Astrocyte of the spinal cord (primary cell): ENCODE results near the gene DMTF1.

Experiments
- DNase-seq: peaks from one replicate; pipeline ENCODE4 v3.0.0; 2011; ENCODE audit warnings: low read depth, low spot score
- H3K4me3 ChIP-seq: 2 replicates; pipeline ENCODE4 v1.5.1; 2011; ENCODE audit warnings: low read depth, mild to moderate bottlenecking, low read length, moderate library complexity
- CTCF ChIP-seq: IDR thresholded peaks from 2 replicates; pipeline ENCODE4 v1.5.1; 2012; ENCODE audit warnings: low read depth, mild to moderate bottlenecking, low read length, inconsistent platforms
- in situ Hi-C: cut with HindIII; loops from 2 replicates; pipeline ENCODE4 v1.10.0; 2017; ENCODE audit warnings: low sequenced_read_pairs

Gene DMTF1

DNA sequence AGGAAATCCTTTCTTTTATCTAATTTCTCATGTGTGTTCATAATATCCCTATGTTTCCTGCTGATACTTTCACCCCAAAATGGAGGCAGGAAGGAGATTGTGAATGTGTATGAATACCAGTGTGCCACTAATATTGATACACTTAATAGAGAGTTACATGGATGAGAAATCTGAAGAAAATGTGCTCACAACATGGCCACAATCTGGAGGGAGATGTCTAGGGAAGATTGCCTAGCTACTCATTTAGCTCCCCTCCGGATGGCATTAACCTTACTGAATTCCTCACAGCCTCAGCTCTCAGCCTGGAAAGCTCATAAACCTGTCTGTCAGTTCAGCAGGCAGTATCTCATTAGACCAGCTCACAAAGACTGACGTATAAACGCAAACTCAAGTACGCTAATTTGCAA is 23.4 kb upstream of the DMTF1 start:
- no peak for DNase-seq
- TF ChIP-seq CTCF: no peak
- H3K4me3 ChIP-seq: no peak overlapping the region
- in situ Hi-C loops: no loop called here

DNA sequence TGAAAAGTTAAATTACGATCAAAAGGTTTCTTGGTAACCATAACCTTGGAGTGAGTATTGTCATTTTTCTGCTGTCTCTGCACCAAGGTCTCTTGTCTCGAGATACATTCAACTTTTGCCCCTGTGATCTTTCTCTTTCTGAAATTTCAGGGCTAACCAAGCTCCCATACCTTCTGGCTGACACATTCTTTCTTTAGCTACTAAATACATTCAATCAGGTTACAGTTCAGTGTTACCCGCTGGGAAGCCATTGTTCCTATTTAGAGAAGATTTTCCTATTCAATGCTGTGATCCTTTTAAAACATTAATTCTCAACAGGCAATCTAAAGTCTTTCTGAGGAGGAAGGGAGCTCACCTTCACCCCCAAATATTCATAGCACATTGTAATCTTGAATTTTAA is 22.9 kb upstream of the DMTF1 start:
- H3K4me3 ChIP-seq: no peak overlapping the region
- no peak for DNase-seq
- in situ Hi-C loops: no loop called here
- TF ChIP-seq CTCF: no peak

- TF ChIP-seq CTCF: no peak
- DNase-seq: no peak
- in situ Hi-C loops: no loop called here
- no peak overlapping the region for H3K4me3 ChIP-seq
Measured at GRCh38 chr7:87129848-87130247, 22.4 kb upstream of the DMTF1 start.

DNA sequence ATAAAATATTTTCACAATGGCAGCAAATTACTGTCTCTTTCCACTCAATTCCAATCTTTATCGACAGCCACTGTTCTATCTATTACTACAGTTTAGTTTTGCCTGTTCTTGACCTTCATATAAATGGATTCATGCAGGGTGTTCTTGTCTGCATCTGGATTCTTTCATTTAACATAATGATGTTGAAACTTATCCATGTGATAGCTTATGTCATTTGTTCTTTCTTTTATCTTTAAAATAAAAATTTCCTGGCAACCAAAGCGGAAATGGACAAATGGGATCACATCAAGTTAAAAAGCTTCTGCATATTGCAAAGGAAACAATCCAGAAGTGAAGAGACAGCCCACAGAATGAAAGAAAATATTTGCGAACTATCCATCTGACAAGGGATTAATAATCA is 20.5 kb upstream of the DMTF1 start:
- no peak overlapping the region for H3K4me3 ChIP-seq
- in situ Hi-C loops: no loop called here
- no peak for TF ChIP-seq CTCF
- no peak for DNase-seq

GRCh38 chr7:87137271-87137670 is 15.0 kb upstream of the DMTF1 start:
- DNase-seq: no peak
- H3K4me3 ChIP-seq: no peak overlapping the region
- no peak for TF ChIP-seq CTCF
- in situ Hi-C loops: no loop called here

GRCh38 chr7:87139514-87139913 is 12.7 kb upstream of the DMTF1 start:
- in situ Hi-C loops: no loop called here
- H3K4me3 ChIP-seq: no peak overlapping the region
- no peak for DNase-seq
- no peak for TF ChIP-seq CTCF

- in situ Hi-C loops: no loop called here
- no peak for DNase-seq
Measured at GRCh38 chr7:87140271-87140748, 11.9 kb upstream of the DMTF1 start.

More at GRCh38 chr7:87140271-87140748, 11.9 kb upstream of the DMTF1 start:
- TF ChIP-seq CTCF: no peak
- no peak overlapping the region for H3K4me3 ChIP-seq
